Measurements from ENCODE around the gene AQP12A. TPM values are rescaled to one million over a fixed set of nuclear protein-coding genes. Genes with fewer than 3 reads are reported as not detected.

AQP12A gene
- total RNA-seq, 1 donor from 2014 or later, result not detected

GRCh38 chr2:240742602-240743095 lies 51.0 kb downstream of the AQP12A start:
- TF ChIP-seq, protein P1, sequence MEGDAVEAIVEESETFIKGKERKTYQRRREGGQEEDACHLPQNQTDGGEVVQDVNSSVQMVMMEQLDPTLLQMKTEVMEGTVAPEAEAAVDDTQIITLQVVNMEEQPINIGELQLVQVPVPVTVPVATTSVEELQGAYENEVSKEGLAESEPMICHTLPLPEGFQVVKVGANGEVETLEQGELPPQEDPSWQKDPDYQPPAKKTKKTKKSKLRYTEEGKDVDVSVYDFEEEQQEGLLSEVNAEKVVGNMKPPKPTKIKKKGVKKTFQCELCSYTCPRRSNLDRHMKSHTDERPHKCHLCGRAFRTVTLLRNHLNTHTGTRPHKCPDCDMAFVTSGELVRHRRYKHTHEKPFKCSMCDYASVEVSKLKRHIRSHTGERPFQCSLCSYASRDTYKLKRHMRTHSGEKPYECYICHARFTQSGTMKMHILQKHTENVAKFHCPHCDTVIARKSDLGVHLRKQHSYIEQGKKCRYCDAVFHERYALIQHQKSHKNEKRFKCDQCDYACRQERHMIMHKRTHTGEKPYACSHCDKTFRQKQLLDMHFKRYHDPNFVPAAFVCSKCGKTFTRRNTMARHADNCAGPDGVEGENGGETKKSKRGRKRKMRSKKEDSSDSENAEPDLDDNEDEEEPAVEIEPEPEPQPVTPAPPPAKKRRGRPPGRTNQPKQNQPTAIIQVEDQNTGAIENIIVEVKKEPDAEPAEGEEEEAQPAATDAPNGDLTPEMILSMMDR (IDR thresholded peaks at IDR 0.05; ENCODE audit: partially characterized antibody, unreplicated experiment), result no peak
- no peak overlapping the region for H3K4me3 Mint-ChIP-seq (ENCODE audit: unreplicated experiment)
- peaks cover 22% of the 10 kb centered on the region for H3K27me3 Mint-ChIP-seq (ENCODE audit: unreplicated experiment)
- peaks cover 21% of the 10 kb centered on the region for H3K9me3 Mint-ChIP-seq (ENCODE audit: unreplicated experiment)
- H3K4me1 Mint-ChIP-seq (ENCODE audit: low read depth, unreplicated experiment), result no peaks in the 10 kb centered on the region
- peaks cover 9% of the 10 kb centered on the region for H3K36me3 Mint-ChIP-seq (ENCODE audit: unreplicated experiment)
- H3K27ac Mint-ChIP-seq (ENCODE audit: unreplicated experiment), result no peak overlapping the region
- no peak for DNase-seq

- Mint-ChIP-seq H3K4me1 (ENCODE audit: low read depth, unreplicated experiment) (no peaks in the 10 kb centered on the region), H3K36me3 (ENCODE audit: unreplicated experiment) (no peaks in the 10 kb centered on the region), H3K9me3 (ENCODE audit: unreplicated experiment) (peaks cover 20% of the 10 kb centered on the region), H3K27ac (ENCODE audit: unreplicated experiment) (no peak overlapping the region), H3K4me3 (ENCODE audit: unreplicated experiment) (no peak overlapping the region), H3K27me3 (ENCODE audit: unreplicated experiment) (peaks cover 25% of the 10 kb centered on the region)
- TF ChIP-seq, protein P1 (IDR thresholded peaks at IDR 0.05; ENCODE audit: partially characterized antibody, unreplicated experiment), result no peak
- no peak for DNase-seq
These were observed 53.8 kb downstream of the AQP12A start for GRCh38 chr2:240745456-240745855.

GRCh38 chr2:240745962-240746361 lies 54.3 kb downstream of the AQP12A start:
- Mint-ChIP-seq H3K4me1 (ENCODE audit: low read depth, unreplicated experiment) (no peaks in the 10 kb centered on the region), H3K9me3 (ENCODE audit: unreplicated experiment) (peaks cover 19% of the 10 kb centered on the region), H3K36me3 (ENCODE audit: unreplicated experiment) (no peaks in the 10 kb centered on the region), H3K27me3 (ENCODE audit: unreplicated experiment) (peaks cover 26% of the 10 kb centered on the region), H3K4me3 (ENCODE audit: unreplicated experiment) (no peak overlapping the region), H3K27ac (ENCODE audit: unreplicated experiment) (no peak overlapping the region)
- TF ChIP-seq, protein P1 (IDR thresholded peaks at IDR 0.05; ENCODE audit: partially characterized antibody, unreplicated experiment), result no peak
- no peak for DNase-seq

- no peak for DNase-seq
- no peaks in the 10 kb centered on the region for H3K36me3 Mint-ChIP-seq (ENCODE audit: unreplicated experiment)
- TF ChIP-seq, protein P1 (IDR thresholded peaks at IDR 0.05; ENCODE audit: partially characterized antibody, unreplicated experiment), result no peak
- no peaks in the 10 kb centered on the region for H3K4me1 Mint-ChIP-seq (ENCODE audit: low read depth, unreplicated experiment)
- H3K27ac Mint-ChIP-seq (ENCODE audit: unreplicated experiment), result no peak overlapping the region
- H3K9me3 Mint-ChIP-seq (ENCODE audit: unreplicated experiment), result peaks cover 23% of the 10 kb centered on the region
- H3K27me3 Mint-ChIP-seq (ENCODE audit: unreplicated experiment), result peaks cover 30% of the 10 kb centered on the region
- H3K4me3 Mint-ChIP-seq (ENCODE audit: unreplicated experiment), result no peak overlapping the region
These were observed 55.0 kb downstream of the AQP12A start for GRCh38 chr2:240746671-240747070.

DNA sequence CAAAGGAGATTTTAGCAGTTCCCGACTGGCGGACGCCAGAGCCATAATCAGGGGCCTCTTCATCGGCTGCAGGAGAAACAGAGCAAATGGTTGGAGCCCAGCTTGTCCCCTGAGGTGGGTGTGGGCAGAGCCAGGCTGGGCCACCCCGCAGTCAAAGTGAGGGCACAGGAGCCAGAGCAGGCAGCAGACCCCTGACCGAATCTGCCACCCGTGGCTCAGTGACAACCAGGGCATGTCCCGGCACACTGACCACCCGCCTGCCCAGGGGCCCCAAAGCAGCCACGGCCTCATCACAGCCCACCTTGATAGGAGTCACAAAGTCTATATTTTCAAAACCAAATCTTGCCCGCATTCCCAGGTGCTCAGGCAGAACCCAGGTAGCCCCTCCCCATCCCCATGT lies 55.6 kb downstream of the AQP12A start:
- H3K27ac Mint-ChIP-seq (ENCODE audit: unreplicated experiment), result no peak overlapping the region
- TF ChIP-seq, protein P1 (IDR thresholded peaks at IDR 0.05; ENCODE audit: partially characterized antibody, unreplicated experiment), result no peak
- DNase-seq, result no peak
- H3K4me3 Mint-ChIP-seq (ENCODE audit: unreplicated experiment), result no peak overlapping the region
- peaks cover 20% of the 10 kb centered on the region for H3K9me3 Mint-ChIP-seq (ENCODE audit: unreplicated experiment)
- peaks cover 27% of the 10 kb centered on the region for H3K27me3 Mint-ChIP-seq (ENCODE audit: unreplicated experiment)
- no peaks in the 10 kb centered on the region for H3K4me1 Mint-ChIP-seq (ENCODE audit: low read depth, unreplicated experiment)
- H3K36me3 Mint-ChIP-seq (ENCODE audit: unreplicated experiment), result no peaks in the 10 kb centered on the region

Other genes starting within 250 kb of the AQP12A start
- gene ANKMY1, start 133.9 kb upstream of the AQP12A start, total RNA-seq (ENCODE audit: unreplicated experiment), result 9.0 TPM
- 2.8 TPM for gene DUSP28, start 131.5 kb upstream of the AQP12A start, total RNA-seq (ENCODE audit: unreplicated experiment)
- 20.9 TPM for gene RNPEPL1, start 123.4 kb upstream of the AQP12A start, total RNA-seq (ENCODE audit: unreplicated experiment)
- gene CAPN10, start 105.1 kb upstream of the AQP12A start, total RNA-seq (ENCODE audit: unreplicated experiment), result 67.1 TPM
- 1.5 TPM for gene GPR35, start 66.4 kb upstream of the AQP12A start, total RNA-seq (ENCODE audit: unreplicated experiment)
- not detected for gene AQP12B, start 9.0 kb upstream of the AQP12A start, total RNA-seq (ENCODE audit: unreplicated experiment)
- 439 TPM for gene KIF1A, start 128.4 kb downstream of the AQP12A start, total RNA-seq (ENCODE audit: unreplicated experiment)
- gene AGXT, start 177.0 kb downstream of the AQP12A start, total RNA-seq (ENCODE audit: unreplicated experiment), result not detected
- gene MAB21L4, start 204.3 kb downstream of the AQP12A start, total RNA-seq (ENCODE audit: unreplicated experiment), result not detected
- gene CROCC2, start 214.5 kb downstream of the AQP12A start, total RNA-seq (ENCODE audit: unreplicated experiment), result not detected

All from glutamatergic neuron (in vitro differentiated cells).